ENCODE results near the gene TBCEL.
A peak's percentile ranks its signal among the peaks of the same experiment; 100 is the strongest.
"Not testable (repeated sequence)": the region's sequence is repeated elsewhere in the genome, so short reads cannot be mapped to it uniquely, and the experiment has no call there.

TBCEL gene, protein sequence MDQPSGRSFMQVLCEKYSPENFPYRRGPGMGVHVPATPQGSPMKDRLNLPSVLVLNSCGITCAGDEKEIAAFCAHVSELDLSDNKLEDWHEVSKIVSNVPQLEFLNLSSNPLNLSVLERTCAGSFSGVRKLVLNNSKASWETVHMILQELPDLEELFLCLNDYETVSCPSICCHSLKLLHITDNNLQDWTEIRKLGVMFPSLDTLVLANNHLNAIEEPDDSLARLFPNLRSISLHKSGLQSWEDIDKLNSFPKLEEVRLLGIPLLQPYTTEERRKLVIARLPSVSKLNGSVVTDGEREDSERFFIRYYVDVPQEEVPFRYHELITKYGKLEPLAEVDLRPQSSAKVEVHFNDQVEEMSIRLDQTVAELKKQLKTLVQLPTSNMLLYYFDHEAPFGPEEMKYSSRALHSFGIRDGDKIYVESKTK

DNA sequence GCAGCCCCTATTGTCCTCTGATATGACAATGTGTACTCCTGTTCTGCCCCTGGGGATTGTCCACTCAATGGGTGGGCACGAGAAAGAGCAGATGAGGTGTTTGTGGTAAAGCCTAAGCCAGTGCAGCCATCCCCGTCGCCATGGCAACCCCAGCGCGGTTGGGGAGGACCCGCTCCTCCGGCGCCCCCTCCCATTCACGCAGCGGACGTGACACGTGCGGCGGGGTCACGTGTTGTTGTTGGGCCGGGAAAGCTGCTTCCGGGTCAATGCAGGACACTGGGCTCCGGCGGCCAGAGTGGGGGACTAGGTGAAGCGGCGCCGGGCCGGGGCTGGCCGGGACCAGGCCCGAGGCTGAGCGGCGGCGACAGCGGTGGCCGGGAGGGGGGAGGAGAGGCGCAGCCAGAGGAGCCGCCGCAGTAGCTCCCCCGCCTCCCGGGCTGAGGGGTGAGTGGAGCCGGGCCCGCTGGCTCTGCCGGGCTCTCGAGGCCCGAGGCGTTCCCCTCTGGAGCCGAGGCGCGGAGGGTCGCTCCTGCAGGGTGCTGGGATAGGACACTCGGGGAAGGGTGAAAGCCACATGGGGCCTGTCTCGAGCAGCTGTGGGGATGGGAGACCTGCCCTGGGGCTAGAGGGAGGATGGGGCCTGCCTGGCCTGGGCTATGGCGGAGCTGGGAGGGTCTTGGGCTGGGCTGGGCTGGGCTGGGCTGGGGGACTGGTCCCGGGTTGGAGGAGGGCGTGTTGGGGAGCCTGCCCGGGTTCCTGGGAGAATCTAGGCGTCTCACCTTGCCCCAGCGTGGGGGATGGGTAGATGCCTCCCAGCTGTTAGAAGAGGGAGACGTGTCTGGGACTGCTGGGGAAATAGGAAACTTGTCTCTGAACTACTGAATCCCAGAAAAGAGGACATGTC, at the start of gene TBCEL:
TBCEL (plus strand) TSS at position 255 of the 904 bp plus-strand sequence. CDS start 21,589 bp downstream, outside the sequence.
- DNase-seq = peak; percentile 14 to 86

DNA sequence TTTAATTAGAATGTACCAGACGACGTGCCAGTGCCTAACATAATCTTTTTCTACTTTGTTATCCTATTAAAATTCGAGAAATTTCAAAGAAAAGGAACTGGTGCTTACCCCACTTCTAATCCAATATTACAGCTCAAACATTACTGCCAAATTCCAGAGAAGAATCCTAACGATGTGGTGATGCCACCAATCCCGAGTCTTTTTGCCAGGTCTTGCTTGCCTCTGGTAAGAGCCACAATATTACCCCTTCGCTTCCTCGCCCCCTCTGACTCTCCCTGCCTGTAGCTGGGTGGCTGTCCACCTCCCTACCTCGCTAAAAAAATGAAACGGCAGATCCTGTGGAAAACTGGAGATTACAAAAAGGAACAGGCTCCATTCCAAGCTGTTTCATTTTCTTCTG, 49.4 kb upstream of the TBCEL start:
- DNase-seq = no peak

DNA sequence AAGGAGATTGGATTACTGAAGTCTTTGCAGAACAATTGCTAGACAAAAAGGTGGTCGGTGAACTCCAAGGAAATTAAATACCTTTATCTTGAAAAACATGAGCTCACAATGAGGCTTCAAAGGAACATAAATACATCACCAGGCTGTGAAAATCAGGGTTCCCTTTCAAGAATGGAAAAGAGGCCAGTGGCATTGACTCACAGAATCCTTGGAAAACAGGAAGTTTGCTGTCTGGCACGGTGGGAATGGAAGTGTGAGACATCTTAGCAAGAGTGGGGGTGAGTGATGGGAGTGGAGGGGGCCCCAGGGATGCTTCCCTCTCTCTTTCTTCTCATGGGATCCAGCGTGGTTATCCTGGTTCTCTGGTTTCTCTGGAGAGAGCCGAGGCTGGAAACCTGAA, 48.9 kb upstream of the TBCEL start:
- DNase-seq = no peak

DNA sequence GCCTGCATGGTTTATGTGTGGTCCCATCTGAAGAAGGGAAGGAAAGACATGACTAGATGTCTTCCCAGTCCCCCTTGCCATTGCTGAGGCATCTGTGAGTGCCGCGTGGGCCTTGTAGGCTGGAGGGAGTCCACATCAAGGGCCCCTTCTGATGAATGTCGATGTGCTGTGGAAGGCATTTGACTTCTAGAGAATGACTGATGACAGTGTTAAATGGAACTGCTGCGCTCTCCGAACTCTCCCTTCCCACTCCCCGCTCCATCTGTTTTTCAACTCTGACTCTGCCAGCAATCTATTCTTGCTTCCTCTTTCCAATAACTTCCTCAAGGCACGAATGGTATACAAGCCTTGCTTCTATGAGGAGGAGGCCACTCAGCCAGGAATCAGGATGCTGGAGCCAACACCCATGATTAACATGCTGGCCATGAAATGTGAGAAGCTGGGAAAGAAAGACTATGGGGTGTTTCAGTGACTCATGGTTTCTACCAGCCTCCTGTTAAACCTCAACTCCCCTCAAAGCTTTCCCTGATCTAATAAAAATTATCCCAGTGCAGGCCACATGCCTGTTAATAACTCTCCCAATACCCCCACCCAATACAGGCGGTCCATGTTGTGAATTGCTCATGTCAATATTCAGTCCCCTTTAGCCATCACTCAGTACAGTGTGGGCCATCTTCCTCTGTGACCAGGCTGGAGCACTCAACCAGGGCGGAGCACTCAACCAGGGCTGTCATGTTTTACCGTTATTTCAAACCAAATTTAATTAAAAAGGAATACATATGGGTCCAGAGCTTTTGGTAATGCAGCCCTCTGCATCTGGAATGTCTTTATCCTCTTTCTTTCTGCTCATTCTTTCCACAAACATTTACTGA, 46.4 kb upstream of the TBCEL start:
- no peak for DNase-seq

DNA sequence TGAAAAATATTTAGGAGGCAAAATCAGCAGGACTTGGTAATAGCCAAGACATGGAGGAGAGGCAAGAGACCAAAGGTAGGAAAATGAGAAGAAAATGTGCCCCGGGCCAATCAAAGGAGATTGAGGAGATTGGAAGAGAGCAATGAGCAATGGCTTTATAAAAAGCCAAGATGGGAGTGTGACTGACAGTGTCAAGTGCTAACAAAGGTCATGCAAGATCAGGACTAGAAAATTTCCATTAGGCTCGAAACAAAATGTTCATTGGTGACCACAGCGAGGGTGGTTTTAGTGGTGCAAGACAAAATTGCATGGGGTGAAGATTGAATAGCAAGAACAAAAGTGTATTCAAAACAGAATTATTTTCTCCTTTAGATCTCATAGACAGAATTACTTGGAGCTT, 45.2 kb upstream of the TBCEL start:
- no peak for DNase-seq

DNA sequence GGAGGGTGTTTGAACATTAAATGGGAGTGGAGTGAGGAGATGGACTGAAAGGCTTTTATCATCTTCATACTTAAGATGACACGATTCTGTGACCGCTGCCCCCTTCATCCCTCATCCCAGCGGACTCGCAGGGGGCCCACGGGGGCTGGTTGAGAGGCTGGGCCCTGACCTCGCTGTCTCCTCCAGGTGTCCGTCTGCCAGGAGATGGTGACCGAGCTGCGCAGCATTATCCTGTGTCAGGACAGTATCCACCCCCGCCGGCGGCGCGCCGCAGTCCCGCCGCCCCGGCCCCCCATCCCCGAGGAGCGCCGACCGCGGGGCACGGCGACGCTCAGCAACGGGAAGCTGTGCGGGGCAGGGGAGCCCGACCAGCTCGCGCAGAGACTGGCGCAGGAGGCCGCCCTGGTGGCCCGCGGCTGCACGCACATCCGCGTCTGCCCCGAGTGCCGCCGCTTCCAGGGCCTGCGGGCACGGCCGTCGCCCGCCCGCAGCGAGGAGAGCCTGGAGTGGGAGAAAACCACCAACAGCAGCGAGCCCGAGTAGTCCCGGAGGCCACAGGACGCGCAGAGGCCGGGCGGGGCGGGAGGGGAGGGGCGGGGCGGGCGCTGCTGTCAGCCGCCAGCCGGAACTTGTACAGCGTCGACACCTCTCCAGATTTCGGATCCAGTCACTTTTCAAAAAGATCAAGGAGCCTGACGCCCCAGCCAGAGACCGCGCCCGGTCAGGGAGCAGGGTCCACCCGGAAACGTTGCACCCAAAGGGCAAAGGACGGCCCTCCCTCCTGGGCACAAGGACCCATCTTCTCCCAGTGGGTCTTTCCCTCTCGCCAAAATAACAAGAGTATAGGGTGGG, 38.0 kb upstream of the TBCEL start:
- no peak for DNase-seq

DNA sequence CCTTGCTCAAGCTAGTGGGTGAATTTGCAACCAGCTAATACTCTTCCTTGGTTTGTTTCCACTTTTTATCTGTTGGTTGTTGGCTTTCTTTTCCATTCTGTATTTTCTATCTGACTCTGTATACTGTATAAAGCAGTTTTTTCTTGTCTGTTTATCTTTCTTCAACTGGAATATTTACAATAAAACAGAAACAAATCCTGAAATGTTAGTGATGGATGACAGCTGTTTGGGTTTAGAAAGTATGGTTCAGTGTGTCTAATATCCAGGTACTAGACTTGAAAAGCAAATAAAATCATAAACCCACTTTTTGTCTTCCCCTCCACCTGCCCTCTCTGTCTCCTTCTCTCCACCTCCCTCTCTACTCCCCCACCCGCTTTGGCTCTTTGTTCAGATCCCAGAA, 35.3 kb upstream of the TBCEL start:
- DNase-seq = no peak

DNA sequence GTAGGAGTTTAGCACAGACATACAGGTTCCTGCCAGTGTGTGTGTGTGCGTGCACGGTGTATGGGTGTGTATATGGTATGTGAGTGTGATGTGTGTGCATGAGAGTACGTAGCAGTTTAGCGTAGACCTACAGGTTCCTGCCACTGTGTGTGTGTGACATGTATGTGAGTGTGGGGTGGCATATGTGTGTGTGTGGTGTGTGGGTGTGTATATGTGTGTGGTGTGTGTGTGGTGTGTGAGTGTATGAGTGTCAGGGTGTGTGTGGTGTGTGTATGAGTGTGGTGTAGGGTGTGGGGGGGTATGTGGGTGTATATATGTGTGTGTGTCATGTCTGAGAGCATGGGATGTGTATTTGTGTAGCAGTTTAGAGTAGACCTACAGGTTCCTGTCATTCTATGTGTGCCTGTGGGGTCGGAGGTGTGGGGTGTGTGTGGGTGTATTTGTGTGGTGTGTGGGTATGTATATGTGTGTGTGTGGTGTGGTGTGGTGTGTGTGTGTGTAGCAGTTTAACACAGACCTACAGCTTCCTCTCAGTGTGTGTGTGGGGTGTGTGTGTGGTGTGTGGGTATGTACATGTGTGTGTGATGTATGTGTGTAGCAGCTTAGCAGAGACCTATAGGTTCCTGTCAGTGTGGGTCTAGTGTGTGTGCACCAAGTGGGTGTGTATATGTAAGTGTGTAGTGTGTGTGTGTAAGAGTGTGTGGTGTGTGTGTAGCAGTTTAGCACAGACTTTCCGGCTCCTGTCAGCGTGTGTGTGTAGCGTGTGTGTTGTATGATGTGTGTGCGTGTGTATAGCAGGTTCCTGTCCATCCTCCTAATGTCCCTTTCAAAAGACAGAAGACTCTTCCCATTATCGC, 31.8 kb upstream of the TBCEL start:
- no peak for DNase-seq

DNA sequence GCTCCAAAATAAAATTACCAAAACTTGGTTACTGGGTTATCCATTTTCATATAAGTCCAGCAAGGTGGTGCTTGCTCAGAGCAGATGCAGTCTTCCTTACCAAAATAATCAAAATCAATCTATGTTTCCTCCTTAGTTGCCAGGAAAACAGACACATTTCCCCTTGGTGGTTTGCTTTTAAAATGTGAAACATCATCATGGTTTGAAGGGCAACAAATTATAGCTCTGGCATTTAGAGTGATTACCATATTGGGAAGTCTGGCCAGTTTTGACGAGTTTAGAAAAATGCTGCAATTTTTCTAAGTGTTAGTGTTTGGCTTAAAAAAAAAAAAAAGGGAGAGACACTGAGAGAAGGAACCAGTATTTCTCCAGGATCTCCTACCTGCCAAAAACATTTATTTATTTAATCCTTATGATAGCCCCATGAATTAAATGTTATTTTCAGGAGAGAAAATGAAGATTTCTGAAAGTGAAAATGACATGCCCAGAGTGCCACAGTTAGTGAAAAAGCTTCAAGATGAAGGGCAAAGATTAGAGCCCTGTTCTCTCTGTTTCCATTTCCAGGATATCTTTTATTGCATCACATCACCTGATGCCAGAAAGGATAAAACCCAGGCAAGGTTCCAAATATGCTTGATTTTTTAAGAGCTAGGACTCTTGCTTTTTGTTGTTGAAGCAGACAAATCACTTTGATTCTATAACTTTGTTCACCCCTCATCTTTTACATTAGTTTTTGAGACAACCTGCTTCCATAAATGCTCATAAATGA, 29.6 kb upstream of the TBCEL start:
- DNase-seq = no peak

DNA sequence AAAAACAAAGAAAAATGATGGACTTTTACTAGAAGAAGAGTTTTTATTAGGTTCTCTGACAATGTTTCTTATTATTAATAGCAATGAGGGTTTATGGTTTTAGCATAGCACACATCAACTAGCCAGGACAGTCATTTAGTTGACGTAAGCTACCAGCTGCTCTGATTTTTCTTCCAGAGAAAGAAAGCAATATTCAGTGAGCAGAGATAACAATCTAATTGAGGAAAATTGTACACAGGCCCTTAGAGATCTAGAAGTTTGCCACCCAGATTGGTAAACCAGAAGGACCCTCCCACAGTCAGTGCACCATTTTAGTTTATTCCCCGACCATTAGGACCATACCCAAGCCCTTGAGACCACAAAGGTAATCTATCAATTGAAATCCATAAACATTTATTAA, 28.7 kb upstream of the TBCEL start:
- DNase-seq = no peak

DNA sequence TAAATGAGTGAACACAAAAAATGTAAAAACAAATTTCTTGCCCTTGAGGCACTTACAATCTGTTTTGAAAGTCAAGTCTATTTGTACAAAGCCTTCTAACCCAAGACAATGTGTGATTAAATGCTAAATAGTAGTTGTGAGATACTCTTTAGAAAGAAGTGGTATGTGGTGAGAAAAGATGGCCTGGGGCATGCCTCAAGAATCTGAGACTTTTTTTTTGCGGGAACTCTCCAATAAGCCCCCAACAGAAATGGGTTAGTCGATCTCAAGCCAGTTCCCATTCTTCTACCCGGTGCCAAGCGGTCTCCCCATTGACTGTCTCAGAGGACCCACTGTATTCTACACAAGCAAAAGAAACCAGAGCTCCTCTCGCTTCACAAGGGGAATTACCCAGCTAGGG, 26.9 kb upstream of the TBCEL start:
- DNase-seq = no peak

DNA sequence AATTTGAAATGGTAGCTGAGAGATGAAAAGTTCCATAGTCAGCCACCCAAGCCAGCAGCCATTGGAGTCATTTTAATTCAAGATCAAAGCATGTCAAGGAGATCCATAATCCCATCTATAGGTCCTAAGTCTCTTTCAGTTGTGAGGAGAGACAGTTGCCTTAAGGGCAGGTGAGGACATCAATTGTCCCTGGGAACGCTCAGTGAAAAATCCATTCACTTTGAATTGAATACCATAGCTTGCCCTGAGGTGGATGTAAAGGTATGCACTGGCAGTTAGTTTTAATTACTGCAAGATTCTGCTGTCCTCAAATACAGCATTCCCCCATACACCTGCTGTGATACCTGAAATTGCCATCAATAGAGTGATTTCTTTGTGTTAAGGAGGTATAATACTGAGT, 25.3 kb upstream of the TBCEL start:
- DNase-seq = no peak

DNA sequence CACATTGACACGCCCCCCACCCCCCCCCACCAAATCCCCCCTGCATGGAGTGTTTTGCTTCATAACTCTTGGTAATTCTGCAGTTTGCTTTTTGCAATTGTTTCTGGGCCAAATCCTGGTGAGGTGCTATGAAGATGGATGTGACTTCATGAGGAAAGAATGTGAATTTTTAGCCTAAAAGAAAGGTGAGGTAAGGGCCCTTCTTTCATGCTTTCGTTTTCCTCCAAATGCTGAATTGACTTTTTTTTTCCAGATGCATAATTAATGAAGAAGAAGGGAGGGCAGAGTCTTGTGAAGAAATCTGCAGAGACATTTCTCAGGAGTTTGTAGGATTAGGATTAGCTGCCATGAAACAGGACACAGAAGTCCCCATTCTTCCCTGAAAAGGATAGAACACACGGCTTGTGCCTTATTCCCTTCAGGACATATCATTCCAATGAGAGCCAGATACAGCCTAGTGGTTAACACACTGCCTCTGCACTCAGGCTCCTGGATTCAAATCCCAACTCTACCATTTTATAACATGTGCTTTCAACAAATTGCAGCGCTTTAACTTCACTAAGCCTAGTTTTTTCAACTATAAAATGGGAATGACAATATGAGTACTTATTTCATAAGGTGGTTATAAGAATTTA, 19.6 kb upstream of the TBCEL start:
- DNase-seq = no peak

DNA sequence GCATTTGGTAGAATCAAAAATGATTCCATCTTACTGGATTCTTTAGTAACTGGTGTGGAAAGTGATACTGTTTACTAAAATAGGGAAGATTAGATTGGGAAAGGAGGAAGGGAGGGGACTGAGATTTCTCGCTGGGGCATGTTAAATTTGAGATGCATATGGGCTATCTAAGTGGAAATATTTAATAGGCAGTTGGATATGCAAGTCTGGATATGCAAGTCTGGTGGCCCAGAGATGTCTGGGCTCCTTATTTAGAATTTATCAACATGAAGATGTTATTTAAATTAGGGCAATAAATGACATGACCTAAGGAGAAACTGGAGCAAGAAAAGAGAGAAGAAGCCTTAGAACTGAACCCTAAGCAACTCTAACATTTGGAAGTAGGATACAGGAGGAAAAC, 17.0 kb upstream of the TBCEL start:
- no peak for DNase-seq

DNA sequence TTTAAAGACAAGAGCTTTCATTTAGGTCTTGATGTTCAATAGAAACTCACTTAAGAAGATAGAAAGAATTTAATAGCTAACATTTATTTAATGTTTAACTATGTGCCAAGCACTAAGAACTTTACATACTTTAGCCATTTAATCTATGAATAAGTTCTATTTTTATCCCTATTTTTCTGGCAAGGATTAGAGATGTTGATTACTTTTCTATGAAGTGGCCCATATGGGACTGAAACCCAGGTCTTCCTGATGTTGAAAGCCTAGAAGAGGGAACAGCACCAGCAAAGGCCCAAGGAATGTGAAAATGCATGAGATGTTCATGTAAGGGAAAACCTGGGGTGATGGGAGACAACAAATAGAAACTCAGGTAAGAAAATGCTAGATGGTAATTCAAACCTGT, 15.4 kb upstream of the TBCEL start:
- DNase-seq = no peak

DNA sequence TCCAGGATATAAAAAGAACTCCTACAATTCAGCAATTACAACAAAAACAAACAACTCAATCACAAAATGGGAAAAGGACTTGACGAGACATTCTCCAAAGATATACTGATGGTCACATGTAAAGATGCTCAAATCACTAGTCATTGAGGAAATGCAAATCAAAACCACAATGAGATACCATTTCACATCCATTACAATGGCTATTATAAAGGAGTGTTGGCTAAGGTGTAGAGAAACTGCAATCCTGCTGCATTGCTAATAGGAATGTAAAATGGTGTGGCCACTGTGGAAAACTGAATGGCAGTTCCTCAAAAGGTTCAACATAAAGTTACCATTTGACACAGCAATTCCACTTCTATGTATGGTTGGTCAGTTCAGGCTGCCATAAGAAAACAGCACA, 11.8 kb upstream of the TBCEL start:
- DNase-seq = no peak

DNA sequence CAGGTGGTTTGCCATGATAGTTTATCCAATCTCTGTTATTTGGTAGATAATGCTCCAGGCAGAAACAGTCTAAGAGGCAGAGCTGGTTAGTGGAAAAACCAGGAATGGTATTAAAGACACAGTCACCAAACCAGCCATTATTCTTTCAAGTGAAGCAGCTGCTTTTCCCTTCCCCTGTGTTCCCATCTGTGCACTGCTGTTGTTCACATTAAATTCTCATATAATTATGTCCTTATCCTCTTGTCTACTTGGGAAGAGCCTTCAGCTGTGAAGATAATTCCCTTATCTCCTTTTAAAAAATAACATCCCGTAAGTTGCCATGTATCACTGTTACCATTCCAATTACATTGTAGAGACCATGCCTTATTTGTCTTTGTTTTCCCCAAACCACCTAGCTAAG, 5.2 kb upstream of the TBCEL start:
- no peak for DNase-seq

DNA sequence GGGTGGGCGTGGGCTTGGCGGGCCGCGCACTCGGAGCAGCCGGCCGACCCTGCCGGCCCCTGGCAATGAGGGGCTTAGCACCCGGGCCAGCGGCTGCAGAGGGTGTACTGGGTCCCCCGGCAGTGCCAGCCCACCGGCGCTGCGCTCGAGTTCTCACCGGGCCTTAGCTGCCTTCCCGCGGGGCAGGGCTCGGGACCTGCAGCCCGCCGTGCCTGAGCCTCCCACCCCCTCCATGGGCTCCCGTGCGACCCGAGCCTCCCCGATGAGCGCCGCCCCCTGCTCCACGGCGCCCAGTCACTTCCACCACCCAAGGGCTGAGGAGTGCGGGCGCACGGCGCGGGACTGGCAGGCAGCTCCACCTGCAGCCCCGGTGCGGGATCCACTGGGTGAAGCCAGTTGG, 2.2 kb upstream of the TBCEL start:
- not testable (repeated sequence) for DNase-seq

DNA sequence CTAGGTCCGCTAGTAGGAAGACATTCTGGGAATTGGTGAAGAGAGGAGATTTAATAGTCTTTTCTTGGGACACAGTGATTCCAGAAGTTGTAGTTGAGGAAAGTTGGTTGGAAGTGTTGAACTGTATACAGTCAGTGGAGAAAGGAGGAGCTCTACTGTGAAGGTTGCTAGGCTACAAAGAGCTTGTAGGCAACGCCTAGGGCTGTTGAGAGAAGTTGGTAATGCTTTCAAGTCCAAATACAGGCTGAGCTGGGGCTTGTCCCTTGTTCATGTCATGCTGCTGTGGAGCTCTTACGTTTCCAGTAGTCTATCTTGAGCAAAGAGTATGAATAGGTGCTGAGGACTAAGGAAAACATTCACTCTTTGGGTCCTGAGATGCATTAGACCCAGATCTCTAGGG, 1.1 kb downstream of the TBCEL start:
- DNase-seq = no peak

DNA sequence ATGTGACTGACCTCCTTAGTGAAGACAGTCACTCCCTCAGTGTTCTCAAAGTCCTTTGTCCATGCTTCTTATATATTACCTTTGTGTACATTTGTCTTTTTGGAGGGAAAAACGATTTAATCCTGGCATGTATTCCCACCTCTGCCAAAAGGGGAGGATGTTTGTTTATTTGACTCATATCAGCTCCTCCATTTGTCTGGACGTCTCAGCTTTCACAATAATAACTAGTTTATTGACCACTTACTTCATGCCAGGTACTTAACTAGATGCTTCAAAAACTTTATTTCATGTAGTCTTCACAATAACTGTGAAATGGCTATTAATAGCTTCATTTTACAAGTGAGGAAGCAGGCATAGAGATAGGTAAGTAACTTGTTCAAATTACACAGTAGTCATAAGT, 5.3 kb downstream of the TBCEL start:
- no peak for DNase-seq
